Measurements from ENCODE around the gene MRM3. TPM values are rescaled to one million over a fixed set of nuclear protein-coding genes. Genes with fewer than 3 reads are reported as not detected.
A peak's percentile ranks its signal among the peaks of the same experiment; 100 is the strongest.
"Not testable (repeated sequence)": the region's sequence is repeated elsewhere in the genome, so short reads cannot be mapped to it uniquely, and the experiment has no call there.

The MRM3 gene
- total RNA-seq, 1 donor = 10.8 TPM

- no peak for TF ChIP-seq CTCF (IDR thresholded peaks at IDR 0.05; ENCODE audit: insufficient read depth, low read depth, low read length)
- no peak for DNase-seq (ENCODE audit: low read depth)
- peak overlapping the region; percentile 70 for H3K4me3 ChIP-seq (ENCODE audit: low read depth, low read length)
These were observed 31.6 kb upstream of the MRM3 start for GRCh38 chr17:750431-751037.

- H3K4me3 ChIP-seq (ENCODE audit: low read depth, low read length) = peak overlapping the region; percentile 70
- DNase-seq (ENCODE audit: low read depth) = peak; percentile 66
- no peak for TF ChIP-seq CTCF (IDR thresholded peaks at IDR 0.05; ENCODE audit: insufficient read depth, low read depth, low read length)
These were observed 30.7 kb upstream of the MRM3 start for GRCh38 chr17:751269-752001.

GRCh38 chr17:752002-752619 is 30.0 kb upstream of the MRM3 start, which contains the start of gene GEMIN4:
Gene GEMIN4, minus strand, starts transcription at chr17:752264. Its CDS starts 122 bp downstream, at chr17:752142.
- peak; percentile 84 for TF ChIP-seq CTCF (IDR thresholded peaks at IDR 0.05; ENCODE audit: insufficient read depth, low read depth, low read length)
- peak; percentile 88 for DNase-seq (ENCODE audit: low read depth)
- peak within 1 kb of the TSS; percentile 70 for H3K4me3 ChIP-seq (ENCODE audit: low read depth, low read length)

- peak overlapping the region; percentile 70 for H3K4me3 ChIP-seq (ENCODE audit: low read depth, low read length)
- TF ChIP-seq CTCF (IDR thresholded peaks at IDR 0.05; ENCODE audit: insufficient read depth, low read depth, low read length) = no peak
- peak; percentile 69 for DNase-seq (ENCODE audit: low read depth)
These were observed 29.4 kb upstream of the MRM3 start for GRCh38 chr17:752620-753219.

GRCh38 chr17:753418-753817 is 28.7 kb upstream of the MRM3 start:
- no peak for TF ChIP-seq CTCF (IDR thresholded peaks at IDR 0.05; ENCODE audit: insufficient read depth, low read depth, low read length)
- no peak overlapping the region for H3K4me3 ChIP-seq (ENCODE audit: low read depth, low read length)
- DNase-seq (ENCODE audit: low read depth) = no peak

GRCh38 chr17:755319-755961 is 26.7 kb upstream of the MRM3 start:
- not testable (repeated sequence) for H3K4me3 ChIP-seq (ENCODE audit: low read depth, low read length); DNase-seq (ENCODE audit: low read depth)

- H3K4me3 ChIP-seq (ENCODE audit: low read depth, low read length); DNase-seq (ENCODE audit: low read depth): not testable (repeated sequence)
These were observed 26.1 kb upstream of the MRM3 start for GRCh38 chr17:756010-756567.

All from fibroblast of villous mesenchyme (primary cell).